T follicular helper cell (primary cell): ENCODE results near the gene IRF1.
"Not testable (repeated sequence)": the region's sequence is repeated elsewhere in the genome, so short reads cannot be mapped to it uniquely, and the experiment has no call there.

Experiments used
- DNase-seq: peaks from one replicate; pipeline ENCODE4 v3.0.0-alpha.2; 2020; ENCODE audit warnings: low read depth
- total RNA-seq, 2 experiments: gene quantifications; one replicate each; lab custom pipeline; 2026; lab: John Stamatoyannopoulos, UW

The IRF1 gene, protein sequence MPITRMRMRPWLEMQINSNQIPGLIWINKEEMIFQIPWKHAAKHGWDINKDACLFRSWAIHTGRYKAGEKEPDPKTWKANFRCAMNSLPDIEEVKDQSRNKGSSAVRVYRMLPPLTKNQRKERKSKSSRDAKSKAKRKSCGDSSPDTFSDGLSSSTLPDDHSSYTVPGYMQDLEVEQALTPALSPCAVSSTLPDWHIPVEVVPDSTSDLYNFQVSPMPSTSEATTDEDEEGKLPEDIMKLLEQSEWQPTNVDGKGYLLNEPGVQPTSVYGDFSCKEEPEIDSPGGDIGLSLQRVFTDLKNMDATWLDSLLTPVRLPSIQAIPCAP
- total RNA-seq, result 334 to 913 reads per million in 2 experiments

DNA sequence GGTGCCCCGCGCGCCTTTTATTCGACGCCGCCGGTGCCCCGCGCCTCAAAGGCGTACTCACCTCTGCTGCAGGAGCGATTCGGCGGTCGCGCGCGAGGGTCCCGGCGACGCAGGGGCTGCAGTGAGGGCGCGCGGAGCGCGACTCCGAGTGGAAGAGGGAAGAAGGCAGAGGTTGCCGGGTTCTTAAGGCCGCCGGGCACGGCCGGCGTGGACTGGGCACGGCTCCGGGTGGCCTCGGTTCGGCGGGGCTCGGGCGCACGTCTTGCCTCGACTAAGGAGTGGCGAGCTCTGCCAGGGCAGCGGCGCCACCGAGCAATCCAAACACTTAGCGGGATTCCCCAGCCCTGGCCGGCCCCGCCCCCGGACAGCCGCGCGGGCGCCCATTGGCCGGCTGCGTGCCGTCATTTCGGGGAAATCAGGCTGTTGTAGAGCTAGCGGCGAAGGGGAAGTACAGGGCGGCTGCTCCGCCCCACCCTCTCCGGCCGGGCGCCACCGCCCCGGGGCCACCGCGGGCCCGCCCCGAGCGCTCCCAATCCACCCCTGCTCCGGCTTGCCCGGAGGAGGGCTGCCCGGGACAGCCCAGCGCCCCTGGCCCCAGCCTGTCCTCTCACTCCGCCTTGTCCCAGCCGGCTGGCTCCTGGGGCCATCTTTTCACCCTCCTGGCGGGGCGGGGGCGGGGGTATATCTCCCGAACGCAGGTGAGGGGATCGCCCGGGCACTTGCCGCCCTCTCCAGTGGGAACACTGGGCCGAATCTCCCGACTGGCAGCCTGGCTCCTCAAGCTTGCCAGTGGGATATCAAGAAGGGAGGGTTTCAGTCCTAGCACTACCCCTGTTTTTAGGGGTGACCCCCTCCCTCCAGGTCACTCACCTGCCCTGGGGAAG is at the start of gene IRF1:
IRF1 (minus strand) TSS at position 290 of the 884 bp plus-strand sequence. CDS start 1,295 bp downstream, outside the sequence.
- peak; percentile 97 for DNase-seq

DNA sequence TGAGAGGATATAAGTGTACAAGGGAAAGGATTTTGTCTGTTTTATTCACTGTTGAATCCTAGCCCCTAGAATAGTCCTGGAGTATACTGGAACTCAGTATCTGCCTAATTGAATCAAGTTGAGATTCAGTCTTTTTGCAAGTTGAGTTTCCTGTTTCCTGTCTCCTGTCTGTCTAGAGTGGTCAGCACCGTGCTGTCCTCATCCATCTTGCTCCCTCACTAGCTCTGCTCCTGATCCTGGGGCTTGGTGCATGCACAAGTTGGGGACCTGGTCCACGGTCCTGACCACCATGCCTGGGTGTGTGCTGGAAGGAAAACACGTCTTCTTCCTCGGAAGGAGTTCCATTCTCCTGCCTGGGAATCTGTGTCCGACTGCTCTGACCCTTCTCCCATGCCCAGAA is 49.6 kb upstream of the IRF1 start:
- DNase-seq, result no peak

DNA sequence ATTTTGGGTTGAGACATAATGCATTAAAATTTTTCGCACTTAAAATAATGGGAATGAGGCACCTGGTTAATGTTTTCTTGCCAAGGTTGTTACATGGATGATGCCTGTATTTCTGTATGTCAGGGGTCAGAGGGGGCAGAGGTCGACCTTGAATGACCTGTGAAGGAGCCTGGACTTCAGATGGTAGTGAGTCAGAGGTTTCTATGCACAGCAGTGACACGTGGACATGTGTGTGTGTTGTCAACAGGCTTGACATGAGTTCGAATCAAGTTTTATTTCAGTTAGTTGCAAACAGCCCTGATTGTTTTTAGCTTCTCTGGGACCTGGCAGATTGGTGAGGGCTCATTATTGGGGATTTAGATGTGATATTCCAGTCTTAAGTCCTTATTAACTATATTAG is 49.1 kb upstream of the IRF1 start:
- DNase-seq, result no peak

DNA sequence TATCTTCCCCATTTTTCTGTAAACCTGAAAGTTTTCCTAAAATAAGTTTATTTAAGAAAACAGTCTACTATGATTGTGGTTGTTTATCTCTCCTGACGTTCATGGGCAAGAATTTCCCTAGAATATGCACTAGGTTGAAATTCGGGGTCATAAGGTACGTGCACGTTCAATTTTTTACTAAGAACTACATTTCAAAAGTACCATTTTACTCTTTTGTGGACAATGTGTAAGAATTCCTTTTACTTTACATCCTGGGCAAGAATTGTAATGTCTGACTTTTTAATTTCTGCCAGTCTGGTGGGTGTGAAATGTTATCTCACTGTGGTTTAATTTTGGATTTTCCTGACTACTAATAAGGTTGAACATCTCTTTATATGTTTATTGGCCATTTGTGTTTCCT is 40.4 kb upstream of the IRF1 start:
- no peak for DNase-seq

DNA sequence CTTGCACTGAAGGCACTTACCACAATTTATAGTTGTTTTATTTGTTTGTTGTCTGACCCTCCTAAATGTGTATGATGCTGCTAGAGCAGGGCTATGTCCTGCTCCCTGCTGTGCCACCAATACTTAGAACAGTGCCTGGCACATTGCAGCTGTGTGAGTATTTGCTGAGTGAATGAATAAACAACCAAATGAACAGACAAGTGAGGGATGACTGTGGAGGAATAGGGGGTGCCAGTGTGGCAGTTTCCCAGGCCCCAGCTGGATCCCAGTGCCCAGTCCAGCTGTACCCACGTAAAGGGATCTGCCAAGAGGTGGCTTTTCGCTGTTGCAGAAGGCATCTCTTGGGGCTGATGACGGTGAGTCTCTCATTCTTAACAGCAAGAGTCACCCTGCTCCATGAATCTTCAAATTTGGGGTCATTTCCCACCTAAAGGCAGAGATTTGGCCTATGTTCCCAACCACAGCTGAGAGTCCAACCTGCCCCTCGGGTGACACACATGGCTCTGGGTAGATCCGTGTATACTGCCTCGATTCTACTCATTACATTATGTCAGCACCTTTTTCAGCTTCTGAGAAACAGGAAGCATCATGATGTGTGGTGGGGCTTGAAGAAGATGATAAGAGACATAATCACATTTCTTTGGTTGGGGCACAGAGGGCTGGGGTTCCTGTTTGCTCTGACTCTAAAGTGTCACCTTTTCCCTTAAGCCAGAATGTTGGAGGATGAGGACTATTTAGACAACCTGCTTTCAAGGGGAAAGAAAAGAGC is 38.5 kb upstream of the IRF1 start:
- no peak for DNase-seq

DNA sequence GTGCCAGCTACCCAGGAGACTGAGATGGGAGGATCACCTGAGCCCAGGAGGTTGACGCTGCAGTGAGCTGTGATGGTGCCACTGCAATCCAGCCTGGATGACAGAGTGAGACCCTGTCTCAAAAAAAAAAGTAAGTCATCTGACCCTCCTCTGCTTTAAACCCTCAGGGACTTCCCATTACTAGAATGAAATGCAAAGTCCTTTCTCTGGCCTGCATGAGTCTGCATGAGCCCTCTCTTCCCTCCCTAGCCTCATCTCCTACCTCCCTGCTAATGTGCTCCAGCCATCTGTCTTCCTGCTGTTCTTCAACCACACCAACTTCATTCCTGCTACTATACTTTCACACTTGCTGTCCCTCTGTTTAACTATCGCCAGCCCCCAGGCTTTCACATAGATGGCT is 37.4 kb upstream of the IRF1 start:
- no peak for DNase-seq

DNA sequence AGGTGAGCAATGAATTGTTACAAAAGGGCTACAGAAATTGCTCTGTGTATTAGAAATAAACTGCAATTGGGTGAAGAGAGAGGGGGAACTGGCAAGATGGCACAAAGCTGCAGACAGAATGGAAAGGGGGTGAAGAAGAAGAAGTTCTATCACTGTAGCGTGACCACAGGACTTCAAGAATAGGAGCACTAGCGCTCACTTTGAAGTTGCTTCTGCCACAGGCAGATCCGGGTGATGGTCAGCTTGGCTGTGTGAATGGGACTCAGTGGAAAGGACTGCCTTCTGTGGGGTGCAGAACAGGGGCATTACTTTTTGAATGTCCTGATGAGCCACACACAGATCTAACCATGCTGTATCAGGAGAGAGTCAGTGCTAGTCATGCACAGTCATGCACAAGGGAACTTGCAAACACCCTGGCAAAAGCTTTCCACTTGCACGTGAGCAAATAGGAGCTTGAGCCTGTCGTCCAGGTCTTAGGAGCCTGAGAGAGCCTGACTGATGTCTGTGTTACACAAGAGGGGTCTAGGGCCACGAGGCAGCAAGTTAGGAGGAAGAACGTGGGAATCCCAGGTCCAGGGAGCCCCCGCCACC is 36.5 kb upstream of the IRF1 start:
- no peak for DNase-seq

DNA sequence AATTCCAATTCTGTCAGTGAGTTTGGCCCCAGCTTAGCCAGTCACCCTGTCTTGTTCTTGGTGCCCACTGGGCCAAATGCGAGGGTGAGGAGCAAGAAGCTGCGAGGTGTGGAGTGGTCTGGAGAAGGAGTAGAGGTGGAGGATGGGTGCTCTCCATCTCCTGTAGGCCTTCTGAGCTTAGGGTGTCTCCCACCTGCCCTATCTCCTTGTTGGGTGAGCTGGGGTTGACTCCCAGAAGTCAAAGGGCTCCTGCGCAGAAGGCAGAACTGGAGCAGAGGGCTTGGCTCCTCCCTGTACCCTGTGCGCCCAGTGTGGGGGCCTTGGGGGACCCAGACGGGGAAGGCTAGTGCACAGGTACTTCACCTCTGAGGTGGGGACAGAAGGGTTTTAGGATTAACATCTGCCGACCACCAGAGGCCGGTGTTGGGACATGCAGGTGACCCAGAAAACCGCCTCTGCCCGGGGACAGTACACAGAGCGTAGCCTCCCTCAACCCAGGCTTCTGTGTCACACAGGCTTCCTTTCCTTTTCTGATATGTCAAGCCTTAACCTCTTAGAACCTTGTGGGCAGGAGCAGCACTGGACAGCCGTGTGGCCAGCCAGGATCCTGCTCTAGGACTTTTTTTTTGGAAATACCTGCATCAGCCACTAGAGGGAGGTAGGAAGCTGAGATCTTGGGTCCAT is 35.9 kb upstream of the IRF1 start:
- no peak for DNase-seq

DNA sequence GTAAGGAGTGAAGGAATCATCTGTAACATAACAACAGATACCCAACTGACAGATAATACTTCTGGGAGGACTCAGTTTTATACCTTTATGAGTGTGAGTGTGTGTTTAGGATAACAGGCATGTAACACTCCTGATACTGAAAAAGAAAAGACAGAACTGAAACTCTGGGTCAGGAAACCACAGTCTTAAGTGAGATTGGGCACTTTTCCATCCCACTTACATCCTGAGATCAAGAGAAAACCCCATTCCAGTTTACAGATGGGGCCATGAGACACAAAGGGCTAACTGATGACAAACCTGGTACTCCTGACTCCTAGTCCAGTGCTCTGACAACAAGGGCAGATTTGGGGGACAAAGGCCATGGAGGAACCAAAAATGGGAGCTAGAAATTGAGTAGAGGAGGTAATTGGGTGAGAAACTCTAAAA is 34.7 kb upstream of the IRF1 start:
- no peak for DNase-seq

DNA sequence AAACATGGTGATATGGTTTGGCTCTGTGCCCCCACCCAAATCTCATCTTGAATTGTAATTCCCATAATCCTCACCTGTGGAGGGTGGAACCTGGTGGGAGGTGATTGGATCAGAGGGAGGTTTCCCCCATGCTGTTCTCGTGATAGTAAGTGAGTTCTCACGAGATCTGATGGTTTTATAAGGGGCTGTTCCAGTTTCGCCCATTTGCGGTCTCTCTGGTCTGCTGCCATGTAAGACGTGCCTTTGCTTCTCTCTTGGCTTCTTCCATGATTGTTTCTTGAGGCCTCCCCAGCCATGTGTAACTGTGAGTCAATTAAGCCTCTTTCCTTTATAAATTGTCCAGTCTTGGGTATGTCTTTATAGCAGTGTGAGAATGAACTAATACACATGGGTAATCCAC is 34.3 kb upstream of the IRF1 start:
- not testable (repeated sequence) for DNase-seq

DNA sequence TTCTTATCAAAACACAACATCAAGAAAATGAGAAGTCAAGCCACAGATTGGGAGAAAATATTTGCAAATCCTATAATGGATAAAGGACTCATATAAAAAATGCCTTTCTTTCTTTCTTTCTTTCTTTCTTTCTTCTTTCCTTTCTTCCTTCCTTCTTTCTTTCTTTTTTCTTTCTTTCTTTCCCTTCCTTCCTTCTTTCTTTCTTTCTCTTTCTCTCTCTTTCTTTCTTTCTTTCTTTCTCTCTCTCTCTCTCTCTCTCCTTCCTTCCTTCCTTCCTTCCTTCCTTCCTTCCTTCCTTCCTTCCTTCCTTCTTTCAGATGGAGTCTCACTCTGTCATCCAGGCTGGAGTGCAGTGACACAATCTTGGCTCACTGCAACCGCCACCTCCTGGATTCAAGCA is 31.5 kb upstream of the IRF1 start:
- DNase-seq, result not testable (repeated sequence)

DNA sequence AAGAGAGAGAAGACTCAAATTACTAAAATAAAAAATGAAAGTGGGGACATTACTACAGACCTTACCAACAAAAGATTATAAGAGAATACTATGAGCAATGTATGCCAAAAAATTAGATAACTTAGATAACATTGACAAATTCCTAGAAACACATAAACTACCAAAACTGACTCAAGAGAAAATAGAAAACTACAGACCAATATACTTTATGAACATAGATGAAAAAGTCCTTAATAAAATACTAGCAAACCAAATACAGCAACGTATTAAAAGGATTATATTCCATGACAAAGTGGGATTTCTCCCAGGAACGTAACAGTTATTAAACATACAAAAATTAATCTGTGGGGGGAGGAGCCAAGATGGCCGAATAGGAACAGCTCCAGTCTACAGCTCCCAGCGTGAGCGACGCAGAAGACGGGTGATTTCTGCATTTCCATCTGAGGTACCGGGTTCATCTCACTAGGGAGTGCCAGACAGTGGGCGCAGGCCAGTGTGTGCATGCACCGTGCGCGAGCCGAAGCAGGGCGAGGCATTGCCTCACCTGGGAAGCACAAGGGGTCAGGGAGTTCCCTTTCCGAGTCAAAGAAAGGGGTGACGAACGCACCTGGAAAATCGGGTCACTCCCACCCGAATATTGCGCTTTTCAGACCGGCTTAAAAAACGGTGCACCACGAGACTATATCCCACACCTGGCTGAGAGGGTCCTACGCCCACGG is 23.2 kb upstream of the IRF1 start:
- DNase-seq, result not testable (repeated sequence)

DNA sequence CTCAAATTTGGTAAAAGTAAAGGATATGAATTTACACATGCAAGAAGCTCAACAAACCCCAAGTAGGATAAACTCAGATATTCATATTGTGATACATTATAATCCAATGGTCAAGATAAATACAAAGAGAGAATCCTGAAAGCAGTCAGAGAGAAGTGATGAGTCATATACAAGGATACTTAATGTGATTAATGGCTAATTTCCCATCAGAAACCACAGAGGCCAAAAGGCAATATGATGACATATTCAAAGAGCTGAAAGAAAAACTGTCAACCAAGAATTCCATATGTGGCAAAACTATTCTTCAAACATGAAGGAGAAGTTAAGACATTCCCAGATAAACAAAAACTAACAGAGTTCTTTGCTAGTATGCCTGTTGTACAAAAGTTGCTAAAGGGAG is 19.5 kb upstream of the IRF1 start:
- no peak for DNase-seq

DNA sequence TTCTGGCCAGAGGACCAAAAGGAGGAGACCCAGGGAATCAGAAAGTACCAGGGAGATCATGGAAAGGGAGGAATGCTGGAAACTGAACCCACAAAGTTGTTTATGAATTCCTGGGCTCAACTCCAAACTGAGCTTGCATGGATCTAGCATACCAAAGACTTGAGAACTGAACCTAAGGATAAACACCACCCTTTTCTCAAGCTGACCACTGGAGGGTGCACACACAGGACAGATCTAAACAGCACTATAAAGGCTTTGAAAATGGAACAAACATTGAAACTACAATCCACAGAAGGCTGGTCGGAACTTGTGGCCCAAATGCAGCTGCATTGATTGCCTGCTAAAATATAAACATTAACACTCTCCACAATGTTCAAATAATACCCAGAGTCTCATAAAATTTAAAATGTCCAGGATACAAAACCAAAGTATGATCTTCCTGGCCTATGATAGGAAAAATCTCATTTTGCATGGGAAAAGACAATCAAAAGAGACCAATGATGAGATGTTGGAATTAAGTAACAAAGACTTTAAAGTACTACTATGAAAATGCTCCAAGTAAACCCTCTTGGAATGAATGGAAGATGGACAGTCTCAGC is 15.6 kb upstream of the IRF1 start:
- DNase-seq, result no peak

DNA sequence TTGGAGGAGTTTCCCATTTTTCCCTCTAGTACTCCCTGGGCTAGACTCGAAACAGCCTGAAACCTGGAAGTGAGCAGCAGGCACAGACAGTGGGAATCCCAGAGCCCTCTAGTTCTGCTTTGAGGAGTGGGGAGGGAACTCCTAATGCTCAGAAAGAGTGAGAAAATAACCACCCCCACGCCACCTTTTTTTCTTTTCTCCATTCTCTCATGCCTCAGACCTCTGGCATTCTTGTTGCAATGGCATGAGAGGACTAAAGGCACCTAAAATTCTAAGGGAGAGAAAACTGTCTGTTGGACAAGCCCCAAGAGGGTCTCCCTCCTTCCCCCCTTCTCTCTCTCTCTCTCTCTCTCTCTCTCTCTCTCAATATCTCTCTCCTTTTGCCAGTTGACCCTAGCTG is 15.1 kb upstream of the IRF1 start:
- DNase-seq, result no peak

DNA sequence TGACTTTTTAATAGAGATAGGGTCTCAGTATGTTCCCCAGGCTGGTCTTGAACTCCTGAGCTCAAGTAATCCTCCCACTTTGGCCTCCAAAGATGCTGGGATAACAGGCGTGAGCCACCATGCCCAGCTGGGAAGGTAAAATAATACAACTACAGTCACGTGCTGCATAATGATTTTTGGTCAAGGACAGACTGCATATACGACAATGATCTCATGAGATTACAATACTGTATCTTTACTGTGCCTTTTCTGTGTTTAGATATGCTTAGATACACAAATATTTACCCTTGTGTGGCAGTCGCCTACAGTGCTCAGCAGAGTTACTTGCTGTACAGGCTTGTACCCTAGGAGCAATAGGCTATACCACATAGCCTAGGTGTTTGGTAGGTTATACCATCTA is 14.2 kb upstream of the IRF1 start:
- no peak for DNase-seq

DNA sequence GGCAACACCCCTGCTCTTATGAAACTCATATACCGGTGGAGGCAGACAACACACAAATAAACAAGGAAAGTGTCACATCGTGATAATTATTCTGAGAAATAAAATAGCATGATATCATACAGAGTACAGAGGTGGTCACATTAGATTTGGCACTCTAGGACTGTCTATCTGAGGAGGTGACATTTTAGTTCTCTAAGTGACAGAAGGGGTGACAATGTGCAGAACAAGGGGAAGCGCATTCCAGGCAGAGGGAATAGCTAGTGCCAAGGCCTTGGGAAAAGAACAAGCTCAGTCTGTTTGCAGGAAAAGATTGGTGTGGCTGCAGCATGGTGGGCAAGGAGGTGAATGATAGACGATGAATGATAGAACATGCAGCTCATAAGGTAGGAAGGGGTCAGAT is 12.7 kb upstream of the IRF1 start:
- no peak for DNase-seq

DNA sequence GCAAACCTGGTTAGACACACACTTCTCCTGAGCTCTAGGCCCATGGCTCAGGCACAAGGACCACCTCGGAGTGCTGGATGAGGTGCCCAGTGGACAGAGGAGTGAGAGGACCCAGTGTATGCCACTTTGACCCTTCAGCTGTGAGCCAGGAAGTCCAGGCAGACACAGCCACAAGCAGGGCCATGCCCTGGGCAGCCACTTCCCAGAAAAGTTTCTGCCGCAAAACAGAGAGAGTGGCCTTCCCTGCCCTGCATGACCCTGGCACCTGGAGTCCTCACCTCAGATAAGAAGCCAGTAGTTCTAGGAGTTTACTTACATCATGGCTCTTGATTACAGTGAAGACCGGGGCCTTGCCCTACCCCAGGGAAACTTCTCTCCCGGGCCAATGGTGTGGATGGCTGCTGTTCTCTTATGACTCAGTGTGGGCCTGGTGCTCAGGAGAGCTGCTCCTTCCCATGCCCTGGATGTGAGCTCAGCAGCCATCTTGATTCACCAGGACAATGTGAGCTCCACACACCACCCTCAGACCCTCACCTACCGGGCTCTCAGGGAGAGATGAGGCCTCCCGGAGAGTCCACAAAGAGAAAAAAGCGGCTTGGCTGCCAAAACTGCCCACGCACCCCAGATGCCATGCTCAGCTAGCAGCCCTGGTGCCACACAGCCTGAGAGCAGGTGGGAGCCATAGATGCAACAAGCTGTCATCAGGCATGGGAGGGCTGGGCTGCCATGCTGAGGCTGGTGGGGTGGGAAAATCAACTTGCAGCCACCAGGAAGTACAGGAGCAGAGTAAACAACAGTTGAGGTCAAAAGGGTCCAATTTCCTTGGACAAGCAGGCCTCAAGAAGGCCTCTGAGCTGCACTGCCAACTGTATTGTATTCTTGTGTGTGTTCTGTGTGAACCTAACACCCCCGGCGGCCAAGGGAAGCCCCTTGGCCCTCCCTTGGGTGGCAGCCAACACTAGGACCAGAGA is 11.7 kb upstream of the IRF1 start:
- no peak for DNase-seq

DNA sequence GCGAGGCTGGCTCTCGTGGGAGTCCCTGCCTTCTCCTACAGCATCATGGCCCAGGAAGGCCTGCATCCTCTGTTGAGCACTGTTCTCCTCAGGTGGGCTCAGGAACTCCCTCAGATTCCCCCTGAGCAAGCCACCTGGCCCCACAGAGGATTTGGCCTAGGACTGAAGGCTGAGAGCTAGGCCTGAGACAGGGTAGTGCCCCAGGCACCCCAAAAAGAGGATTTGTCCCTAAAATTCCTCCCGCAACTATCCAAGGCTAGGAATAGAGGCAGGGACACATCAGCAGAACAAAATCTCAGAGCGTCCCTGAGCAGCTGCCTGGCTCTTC is 11.0 kb upstream of the IRF1 start:
- no peak for DNase-seq
